ENCODE results near the gene MCTP2. TPM values are rescaled to one million over a fixed set of nuclear protein-coding genes. Genes with fewer than 3 reads are reported as not detected.
"Not testable (repeated sequence)": the region's sequence is repeated elsewhere in the genome, so short reads cannot be mapped to it uniquely, and the experiment has no call there.

Gene MCTP2
- polyA plus RNA-seq, 3 donors, result 2.6 to 4.7 (median 3.8) TPM

DNA sequence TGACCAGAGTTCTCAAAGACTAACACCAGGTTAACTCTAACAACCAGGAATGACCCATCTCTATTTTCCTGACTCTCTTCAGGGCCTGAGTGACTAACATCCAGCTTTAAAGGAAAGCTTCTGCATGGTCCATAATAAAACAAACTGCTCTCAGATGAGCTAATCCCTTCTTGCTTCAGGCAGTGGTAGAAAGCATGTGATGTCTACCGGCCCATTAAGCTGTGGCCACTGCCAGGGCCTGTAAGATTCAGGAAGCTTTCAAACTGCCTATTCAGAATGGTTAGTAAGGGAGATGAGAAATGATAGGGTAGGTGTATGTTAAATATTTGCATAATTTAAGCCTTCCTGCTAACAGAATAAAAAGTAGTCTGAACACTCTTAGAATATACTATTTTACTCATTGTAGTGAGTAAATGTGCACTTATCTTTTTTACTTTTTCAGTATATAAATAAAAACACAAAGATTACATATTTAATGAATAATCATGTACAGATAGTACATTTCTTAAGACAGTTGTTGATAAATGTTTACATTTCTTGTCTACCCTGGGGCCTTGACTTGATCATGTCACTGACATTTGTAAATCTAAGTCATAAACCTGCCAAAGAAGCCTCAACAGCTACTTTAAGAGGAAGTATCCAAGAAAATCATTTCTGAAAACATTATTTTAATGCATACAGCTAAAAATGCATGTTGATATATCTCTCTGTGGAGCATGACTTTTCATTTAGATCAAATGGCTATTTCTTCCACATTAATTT lies 222.0 kb downstream of the MCTP2 start:
- 83 to 91% (median 87%) methylated on average over 1 of the region's 1 CpG for WGBS, 3 donors
- no peak overlapping the region for H3K27ac ChIP-seq (ENCODE audit: low read depth, low read length)

DNA sequence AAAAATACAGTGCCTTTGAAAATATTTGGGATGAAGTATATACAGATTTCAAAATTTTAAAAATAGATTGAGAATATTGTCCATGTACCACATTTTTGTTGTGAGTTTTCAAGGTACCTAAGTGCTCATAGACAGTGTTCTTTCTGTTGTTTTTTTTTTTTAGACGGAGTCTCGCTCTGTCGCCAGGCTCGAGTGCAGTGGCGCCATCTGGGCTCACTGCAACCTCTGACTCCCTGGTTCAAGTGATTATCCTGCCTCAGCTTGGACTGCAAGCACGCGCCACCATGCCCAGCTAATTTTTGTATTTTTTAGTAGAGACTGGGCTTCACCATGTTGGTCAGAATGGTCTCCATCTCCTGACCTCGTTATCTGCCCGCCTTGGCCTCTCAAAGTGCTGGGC lies 223.9 kb downstream of the MCTP2 start:
- 95 to 97% (median 95%) methylated on average over 9 of the region's 9 CpGs for WGBS, 3 donors
- H3K27ac ChIP-seq (ENCODE audit: low read depth, low read length), result no peak overlapping the region

DNA sequence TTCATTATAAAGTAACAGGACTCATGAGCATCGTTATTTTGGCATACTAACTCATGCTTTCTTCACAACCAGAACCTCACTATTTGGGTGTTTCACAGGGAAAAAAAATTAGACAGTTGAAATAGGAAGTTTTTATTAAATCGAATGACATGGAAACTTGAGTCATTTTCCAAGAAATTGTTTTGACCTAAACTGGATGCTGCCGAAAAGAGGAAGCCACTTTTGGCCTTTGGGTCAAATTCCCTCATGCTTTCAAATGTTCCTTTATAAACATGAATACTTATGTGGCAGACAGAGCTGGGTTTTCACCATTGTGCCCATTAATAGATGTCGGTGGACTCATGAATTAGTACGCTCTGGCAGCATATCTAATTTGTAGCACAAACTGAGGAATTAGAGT lies 224.9 kb downstream of the MCTP2 start:
- 56 to 83% (median 58%) methylated on average over 5 of the region's 5 CpGs for WGBS, 3 donors
- no peak overlapping the region for H3K27ac ChIP-seq (ENCODE audit: low read depth, low read length)

DNA sequence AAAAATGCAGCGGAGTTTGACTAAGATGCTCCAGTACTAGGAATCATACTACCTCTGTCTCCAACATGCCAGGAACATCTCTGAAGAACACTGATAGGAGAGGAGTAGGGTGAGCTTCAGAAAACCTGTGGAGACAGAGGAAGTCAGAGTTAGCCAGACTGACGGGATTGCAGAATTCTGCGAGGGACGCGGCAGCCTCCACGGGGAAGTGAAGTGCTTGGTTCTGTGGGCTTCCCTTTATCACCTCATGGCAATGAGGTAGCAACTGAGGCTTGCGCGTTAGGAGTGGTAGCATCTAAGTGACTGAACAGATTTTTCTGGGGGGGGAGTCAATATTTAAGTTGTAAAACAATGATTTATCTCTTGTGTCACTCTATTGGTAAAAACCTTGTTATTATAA lies 226.3 kb downstream of the MCTP2 start:
- WGBS, 3 donors, result 66 to 88% (median 78%) methylated on average over 8 of the region's 8 CpGs
- H3K27ac ChIP-seq (ENCODE audit: low read depth, low read length), result no peak overlapping the region

DNA sequence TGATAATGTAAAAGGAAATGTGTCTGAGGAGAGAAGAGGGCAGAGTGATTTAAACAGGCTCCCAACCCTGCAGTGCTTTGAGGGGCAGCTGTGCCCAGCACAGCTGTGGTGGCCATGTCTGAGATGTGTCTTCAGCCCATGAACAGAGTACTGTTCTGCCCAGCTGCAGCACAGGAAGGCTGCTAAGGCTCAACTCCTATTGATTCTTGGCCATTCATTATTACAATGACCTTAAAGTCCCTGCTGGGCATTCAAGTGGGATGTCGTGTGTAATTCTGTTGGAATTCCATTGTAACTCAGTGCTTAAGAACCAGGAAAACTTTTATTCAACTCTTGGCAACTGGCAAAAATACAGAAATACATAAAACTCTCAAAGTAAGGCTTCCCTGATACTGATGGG lies 229.3 kb downstream of the MCTP2 start:
- 77 to 90% (median 88%) methylated on average over 1 of the region's 1 CpG for WGBS, 3 donors
- H3K27ac ChIP-seq (ENCODE audit: low read depth, low read length), result no peak overlapping the region

DNA sequence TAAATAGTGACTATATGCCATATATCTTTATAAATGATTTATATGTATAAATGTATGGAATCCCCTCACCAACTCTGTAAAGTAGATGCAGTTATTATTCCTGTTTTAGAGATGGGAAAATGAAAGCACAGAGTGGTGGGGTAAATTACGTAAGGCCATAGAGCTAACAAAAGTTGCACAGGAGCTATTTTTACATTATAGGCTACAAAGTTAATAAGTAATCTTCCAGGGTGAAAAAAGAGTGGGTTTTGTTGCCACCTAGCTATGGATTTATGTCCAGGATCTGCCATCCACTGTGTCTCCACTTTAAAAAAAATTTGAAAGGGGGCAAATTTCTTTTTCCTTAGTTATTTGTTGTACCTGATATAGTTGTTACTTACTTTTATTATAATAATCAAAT lies 235.7 kb downstream of the MCTP2 start:
- 70 to 100% (median 89%) methylated on average over 1 of the region's 1 CpG for WGBS, 3 donors
- no peak overlapping the region for H3K27ac ChIP-seq (ENCODE audit: low read depth, low read length)

DNA sequence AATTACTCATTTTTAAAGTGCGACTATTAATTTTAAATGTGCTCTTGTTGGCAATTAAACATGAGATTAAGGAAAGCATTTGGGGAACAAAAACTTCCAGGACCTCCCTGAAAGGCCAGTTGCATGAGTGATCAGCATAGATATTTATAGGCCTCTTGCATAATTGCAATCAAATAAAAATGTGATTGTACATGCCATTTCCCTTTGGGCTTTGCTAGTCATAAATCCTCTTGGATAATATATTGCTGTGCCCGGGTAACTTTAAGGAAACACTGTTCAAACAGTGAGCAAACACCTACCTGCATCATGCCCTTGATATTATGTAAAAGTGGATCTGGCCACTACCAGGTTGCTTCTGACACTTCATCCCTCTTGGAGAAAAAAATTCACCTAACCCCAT lies 239.1 kb downstream of the MCTP2 start:
- WGBS, 3 donors, result 54 to 57% (median 55%) methylated on average over 2 of the region's 2 CpGs
- H3K27ac ChIP-seq (ENCODE audit: low read depth, low read length), result no peak overlapping the region

DNA sequence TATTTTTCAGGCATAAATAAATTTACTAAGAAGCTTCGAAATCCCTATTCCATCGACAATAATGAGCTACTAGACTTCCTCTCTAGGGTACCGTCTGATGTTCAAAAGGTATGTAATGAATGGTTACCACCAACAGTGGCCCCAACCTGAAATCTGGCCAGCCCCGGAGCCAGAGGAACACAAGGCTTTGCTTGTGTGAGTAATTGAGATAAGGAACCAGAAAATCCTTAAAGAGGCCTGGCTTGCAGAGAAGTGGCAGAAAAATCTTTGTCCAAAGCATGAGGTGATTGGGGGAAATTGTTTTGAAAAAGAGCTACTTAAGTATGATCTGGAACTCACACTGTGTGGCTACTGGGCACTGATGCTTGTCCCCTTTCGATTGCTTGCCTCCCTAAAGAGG lies 245.3 kb downstream of the MCTP2 start:
- H3K27ac ChIP-seq (ENCODE audit: low read depth, low read length), result no peak overlapping the region
- 79 to 84% (median 83%) methylated on average over 5 of the region's 5 CpGs for WGBS, 3 donors

DNA sequence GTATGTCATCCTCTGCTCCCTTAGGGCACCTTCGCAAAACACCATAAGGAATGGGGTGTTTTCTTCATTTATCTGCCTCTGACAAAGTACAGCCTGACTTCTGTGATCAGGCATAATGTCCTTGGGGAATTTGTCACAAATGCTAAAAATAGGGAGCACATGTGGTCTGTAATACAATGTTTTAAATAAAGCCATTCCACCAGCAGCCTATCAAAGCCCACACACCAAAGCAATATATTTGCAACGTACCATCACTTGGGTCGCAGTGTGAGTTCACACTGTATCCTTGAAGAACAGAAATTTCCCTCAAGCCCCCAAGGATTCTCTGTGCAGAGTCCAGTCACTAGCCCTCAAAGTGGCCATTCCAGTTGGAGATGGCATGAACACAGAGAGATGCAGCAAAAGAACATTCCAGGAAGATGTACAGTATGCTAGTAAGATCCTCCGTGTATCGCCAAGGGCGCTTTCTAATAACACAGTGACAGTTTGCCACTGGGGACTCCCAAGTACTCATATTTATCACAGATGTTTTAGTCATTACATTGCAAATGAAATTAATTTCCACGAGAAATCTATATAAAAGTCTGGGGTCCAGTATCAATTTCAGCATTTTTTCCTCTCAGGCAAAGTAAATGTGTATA lies 246.7 kb downstream of the MCTP2 start:
- H3K27ac ChIP-seq (ENCODE audit: low read depth, low read length), result no peak overlapping the region
- WGBS, 3 donors, result 79 to 93% (median 86%) methylated on average over 7 of the region's 7 CpGs

DNA sequence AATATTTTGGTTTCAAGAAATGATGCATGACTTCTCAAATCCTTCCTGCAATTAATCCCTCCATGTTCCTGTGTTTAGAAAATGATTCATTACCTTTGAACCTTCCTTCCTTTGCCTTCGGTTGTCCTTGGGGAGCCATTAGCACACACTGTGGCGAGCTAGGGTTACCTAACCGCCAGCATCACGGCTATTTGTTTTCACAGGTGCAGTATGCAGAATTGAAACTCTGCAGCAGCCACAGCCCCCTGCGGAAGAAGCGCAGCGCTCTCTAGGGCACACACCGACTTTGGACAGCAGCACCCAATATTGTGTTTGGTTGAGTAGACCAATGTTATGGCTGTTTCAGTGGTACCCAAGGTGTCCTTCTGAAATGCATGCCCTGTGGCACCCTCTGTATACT lies 247.4 kb downstream of the MCTP2 start:
- WGBS, 3 donors, result 80 to 87% (median 84%) methylated on average over 8 of the region's 8 CpGs
- no peak overlapping the region for H3K27ac ChIP-seq (ENCODE audit: low read depth, low read length)

DNA sequence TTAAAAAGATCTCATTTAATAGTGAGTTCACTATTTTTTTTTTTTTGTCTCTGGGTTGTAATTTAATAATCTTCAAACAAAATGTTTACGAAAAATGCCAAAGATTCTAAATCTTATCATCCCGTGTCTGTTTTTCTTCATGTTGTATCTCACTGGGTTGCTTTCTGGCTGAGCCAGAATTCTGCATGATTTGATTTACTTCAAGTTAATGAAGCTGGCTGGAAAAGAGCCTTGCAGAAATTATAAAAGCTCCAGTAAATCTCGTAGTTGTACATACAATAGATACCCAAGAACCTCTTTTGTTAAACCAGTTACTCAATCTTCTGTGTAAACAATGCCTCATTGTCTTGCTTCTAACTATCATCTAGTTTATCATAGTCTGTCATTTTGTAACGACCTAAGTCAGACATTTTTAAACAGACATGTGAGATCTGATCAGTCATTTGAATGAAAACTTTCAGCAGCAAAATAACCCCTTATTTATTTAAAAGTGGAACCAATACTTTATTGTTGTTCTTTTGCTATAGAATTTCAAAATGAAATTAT lies 249.0 kb downstream of the MCTP2 start:
- 51 to 59% (median 53%) methylated on average over 4 of the region's 4 CpGs for WGBS, 3 donors
- H3K27ac ChIP-seq (ENCODE audit: low read depth, low read length), result no peak overlapping the region

DNA sequence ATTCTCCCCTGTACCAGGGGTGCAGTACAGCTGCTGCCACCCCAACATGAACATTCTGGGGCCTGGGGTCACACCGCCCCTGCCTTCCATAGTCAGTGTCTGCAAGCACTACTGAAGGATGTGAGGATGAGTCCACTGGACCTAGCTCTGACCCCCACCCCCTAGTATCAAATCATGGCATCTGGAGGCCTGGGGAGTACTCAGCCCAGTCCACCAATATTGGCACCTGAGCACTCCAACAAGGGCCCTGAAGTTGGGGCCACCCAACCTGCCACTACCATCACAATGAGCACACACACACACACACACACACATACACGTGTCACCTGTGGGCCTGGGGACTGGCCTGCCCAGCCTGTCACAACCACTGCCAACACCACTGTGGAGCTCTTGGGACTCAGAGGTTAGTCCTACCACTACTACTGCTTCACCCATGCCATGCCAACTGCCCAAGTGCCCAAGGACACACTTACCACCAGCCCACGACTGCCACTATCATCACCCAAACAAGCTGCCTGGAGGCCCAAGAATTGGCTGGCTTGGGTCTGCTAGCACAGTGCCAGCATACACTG lies 253.9 kb downstream of the MCTP2 start:
- H3K27ac ChIP-seq (ENCODE audit: low read depth, low read length), result no peak overlapping the region
- WGBS, 3 donors, result 73 to 98% (median 96%) methylated on average over 2 to 3 of the region's 3 CpGs

DNA sequence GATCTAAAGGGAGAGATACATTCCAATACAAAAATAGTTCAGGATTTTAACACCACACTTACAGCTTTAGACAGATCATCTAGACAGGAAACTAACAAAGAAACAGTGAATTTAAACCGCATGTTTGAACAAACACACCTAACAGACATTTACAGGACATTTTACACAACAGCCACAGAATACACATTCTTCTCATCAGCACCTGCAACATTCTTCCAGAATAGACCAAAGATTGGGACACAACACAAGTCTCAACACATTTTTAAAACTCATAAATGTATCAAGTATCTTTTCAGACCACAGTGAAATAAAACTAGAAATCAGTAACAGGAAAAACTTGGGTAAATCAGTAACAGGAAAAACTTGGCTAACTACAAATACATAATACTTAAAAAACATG lies 256.3 kb downstream of the MCTP2 start:
- WGBS, 3 donors, result 31 to 74% (median 65%) methylated on average over 1 of the region's 1 CpG
- no peak overlapping the region for H3K27ac ChIP-seq (ENCODE audit: low read depth, low read length)

DNA sequence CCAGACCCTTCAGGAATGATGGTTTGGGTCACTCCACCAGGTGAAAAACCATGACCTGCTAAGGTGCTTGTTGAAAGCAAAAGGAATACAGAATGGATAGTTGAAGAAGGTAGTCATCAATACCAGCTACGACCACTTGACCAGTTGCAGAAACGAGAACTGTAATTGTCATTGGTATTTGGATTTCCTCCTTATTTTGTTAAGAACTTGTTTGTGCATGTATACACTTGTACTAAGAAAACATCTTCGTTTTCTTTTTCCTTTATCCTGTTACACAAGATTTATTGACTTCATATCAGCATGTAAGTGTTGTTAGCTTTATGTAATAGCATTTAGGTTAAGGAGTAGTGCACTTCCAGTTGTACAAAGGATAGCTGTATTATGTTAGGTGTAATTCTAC lies 261.8 kb downstream of the MCTP2 start:
- WGBS, 3 donors, result 74 to 86% (median 83%) methylated on average over 3 of the region's 3 CpGs
- H3K27ac ChIP-seq (ENCODE audit: low read depth, low read length), result no peak overlapping the region

DNA sequence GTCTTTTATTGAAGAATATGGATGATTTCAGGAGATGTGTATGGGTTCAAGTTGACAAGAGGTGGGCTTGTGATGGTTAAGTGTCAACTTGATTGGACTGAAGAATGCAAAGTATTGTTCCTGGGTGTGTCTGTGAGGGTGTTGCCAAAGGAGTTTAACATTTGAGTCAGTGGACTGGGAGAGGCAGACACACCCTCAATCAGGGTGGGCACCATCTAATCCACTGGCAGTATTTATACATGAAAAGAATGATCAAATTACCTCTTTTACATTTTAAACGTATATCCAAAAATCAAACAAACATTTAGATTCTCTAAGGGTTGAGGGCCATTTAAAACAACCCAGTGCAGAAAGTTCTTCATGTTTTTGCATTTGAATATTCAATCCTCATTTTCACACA lies 262.2 kb downstream of the MCTP2 start:
- WGBS, 3 donors, result 71 to 82% (median 79%) methylated on average over 1 of the region's 1 CpG
- H3K27ac ChIP-seq (ENCODE audit: low read depth, low read length), result not testable (repeated sequence)

DNA sequence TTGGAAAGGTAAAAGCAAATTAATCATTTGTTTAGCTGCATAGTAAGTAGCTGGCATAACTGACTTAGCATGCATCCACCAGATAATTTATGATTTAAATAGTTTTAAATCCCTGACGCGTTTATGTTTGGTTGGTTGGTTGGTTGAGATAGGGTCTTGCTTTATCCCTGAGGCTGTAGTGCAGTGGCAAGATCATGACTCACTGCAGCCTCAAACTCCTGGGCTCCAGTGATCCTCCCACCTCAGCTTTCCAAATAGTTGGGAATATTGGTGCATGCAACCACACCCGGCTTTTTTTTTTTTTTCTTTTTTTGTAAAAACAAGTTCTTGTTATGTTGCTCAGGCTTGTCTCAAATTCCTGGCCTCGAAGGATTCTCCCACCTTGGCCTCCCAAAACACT lies 263.4 kb downstream of the MCTP2 start:
- 74 to 82% (median 80%) methylated on average over 4 of the region's 4 CpGs for WGBS, 3 donors
- H3K27ac ChIP-seq (ENCODE audit: low read depth, low read length), result no peak overlapping the region

DNA sequence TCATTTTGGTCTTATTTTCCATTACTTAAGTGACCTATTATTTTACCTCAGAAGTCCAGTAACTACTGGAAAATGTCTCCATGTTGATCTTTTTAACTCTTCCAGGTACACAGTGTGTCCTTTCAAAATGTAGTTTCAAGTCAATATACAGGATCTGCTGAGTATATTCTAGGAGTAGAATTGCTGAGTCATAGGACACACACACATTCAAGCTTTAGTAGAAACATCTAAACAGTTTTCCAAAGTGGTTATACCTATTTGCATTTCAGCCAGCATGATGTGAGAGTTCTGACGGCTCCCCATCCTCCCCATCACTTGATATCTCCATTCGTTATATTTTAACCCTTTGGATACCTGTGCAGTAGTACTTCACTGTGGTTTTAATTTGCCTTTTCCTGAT lies 271.9 kb downstream of the MCTP2 start:
- WGBS, 3 donors, result 43 to 71% (median 67%) methylated on average over 2 of the region's 2 CpGs
- H3K27ac ChIP-seq (ENCODE audit: low read depth, low read length), result no peak overlapping the region

DNA sequence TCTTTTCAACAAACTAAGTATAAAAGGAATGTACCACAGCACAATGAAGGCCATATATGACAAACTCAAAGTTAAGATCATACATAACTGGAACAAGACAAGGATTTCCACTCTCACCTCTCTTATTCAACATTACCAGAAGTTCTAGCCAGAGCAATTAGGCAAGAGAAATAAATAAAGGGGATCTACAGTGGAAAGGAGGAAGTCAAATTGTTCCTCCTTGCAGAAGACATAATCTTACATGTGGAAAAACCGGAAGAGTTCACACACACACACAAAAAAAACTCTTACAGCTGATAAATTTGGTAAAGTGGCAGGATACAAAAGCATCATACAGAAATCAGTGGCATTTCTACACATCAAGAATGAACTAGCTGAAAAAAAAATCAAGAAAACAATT lies 277.9 kb downstream of the MCTP2 start:
- no peak overlapping the region for H3K27ac ChIP-seq (ENCODE audit: low read depth, low read length)
- WGBS, 3 donors, result 69 to 83% (median 77%) methylated on average over 1 of the region's 1 CpG

DNA sequence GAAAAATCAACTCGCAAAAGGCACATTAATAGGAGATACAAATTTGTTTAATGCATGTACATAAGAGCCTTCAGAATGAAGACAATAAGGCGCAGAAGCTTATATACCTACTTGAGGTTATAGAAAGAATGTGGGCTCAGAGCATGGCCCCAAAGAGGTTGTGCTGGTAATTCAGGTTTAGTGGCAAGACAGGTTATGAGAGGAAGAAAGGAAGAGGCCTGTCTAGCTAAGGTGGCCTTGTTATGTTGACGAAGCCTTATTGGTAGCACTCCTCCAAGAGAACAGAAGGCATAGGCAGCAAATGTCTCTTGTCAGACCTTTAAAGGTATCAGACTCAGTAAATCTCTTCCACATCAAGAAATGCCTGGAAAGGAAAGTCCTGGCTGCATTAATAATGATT lies 290.8 kb downstream of the MCTP2 start:
- 82 to 96% (median 90%) methylated on average over 3 of the region's 3 CpGs for WGBS, 3 donors
- no peak overlapping the region for H3K27ac ChIP-seq (ENCODE audit: low read depth, low read length)

DNA sequence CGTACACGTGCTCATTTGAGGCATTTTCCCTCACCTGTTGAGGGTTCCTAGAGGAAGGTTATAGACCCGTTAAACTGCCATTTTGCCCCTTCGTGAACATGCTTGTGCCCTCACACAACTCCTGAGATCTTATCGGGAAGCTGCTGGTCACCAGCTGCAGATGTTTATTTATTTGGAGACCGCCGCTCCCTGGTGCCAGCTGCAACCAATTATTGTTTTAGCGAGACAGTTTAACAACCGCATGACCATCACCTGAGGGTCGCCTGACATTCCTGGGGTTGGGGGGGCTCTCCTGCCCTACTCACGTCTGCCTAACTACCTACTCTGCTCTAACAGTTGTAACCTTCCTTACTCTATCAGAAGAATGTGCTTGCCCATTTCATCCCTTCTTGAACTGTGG lies 292.5 kb downstream of the MCTP2 start:
- 66 to 72% (median 67%) methylated on average over 11 of the region's 11 CpGs for WGBS, 3 donors
- no peak overlapping the region for H3K27ac ChIP-seq (ENCODE audit: low read depth, low read length)
